ENCODE results near the gene MACROD1. TPM values are rescaled to one million over a fixed set of nuclear protein-coding genes. Genes with fewer than 3 reads are reported as not detected.
A peak's percentile ranks its signal among the peaks of the same experiment; 100 is the strongest.

Gene MACROD1
- total and polyA plus RNA-seq, 10 donors, result 5.1 to 20.3 (median 7.8) TPM

DNA sequence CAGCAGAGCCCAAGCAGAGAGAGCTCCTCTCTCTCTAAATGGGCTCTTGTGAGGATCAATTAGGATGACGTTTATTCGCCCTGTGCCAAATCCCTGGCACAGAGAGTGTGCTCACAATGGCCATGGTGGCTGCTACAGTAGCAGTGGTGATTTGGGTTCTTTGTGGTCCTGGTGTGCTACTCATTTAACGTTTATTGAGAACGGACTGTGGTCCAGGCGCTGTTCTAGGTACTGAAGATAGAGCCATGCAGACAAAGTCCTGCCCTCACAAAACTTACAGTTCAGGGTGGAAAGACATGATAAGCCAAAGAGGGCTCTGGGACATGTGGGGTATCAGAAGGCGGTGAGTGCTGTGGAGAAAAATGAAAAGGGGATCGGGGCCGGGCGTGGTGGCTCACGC, 174.4 kb downstream of the MACROD1 start:
- H3K4me1 ChIP-seq, result peaks cover 11 to 52% (median 23%) of the 10 kb centered on the region in 6 donors
- no peaks in the 10 kb centered on the region for H3K27me3 ChIP-seq (replicated peaks in 1 of 7)
- DNase-seq, result no peak
- intact Hi-C loops (cut with DNase I; ENCODE audit: low total_unique reads), result no loop called here
- H3K4me3 ChIP-seq, result no peak overlapping the region
- H3K36me3 ChIP-seq, result peaks cover 3 to 88% (median 75%) of the 10 kb centered on the region in 6 donors
- H3K9me3 ChIP-seq, result no peaks in the 10 kb centered on the region
- 90 to 96% (median 93%) methylated on average over 10 of the region's 10 CpGs for WGBS, 5 donors
- no peak for TF ChIP-seq POLR2A (IDR thresholded peaks at IDR 0.05)
- TF ChIP-seq POLR2AphosphoS5 (IDR thresholded peaks at IDR 0.05), result no peak
- no peak overlapping the region for H3K27ac ChIP-seq

DNA sequence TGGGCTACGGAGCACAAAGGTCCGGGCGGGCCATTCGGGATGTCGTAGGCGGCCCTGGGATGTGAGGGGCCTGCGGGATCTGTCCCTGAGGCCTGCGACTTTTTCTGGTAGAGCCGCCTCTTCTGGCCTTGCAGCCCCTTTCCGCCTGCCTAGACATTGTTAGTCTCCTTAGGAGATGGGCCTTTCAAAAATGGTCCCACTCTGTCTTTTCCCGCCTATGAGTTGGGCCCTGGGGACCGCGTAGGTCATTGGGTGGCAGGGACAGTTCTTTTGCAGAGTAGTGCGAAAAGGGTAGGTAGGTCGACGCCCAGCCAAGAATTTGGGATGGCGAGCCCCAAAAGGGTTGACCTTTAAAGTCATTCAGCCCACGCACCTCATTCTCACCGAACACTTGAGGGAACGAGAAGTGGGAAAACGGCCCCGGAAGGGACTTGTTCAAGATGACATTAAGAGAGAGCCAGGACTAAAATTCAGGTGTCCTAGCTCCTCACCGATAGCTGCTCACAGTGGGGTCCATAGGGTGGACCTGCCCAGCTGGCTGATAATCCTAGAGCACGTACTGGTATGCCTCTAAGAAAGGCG, 178.9 kb downstream of the MACROD1 start:
- H3K27me3 ChIP-seq (replicated peaks in 1 of 7), result no peaks in the 10 kb centered on the region
- H3K36me3 ChIP-seq, result peaks cover 3 to 43% (median 38%) of the 10 kb centered on the region in 6 donors
- peak overlapping the region; percentile 89 to 100 (median 98) for H3K4me3 ChIP-seq
- H3K4me1 ChIP-seq, result peaks cover 11 to 61% (median 35%) of the 10 kb centered on the region in 6 donors
- no peak for DNase-seq
- 44 to 83% (median 51%) methylated on average over 12 to 25 of the region's 25 CpGs for WGBS, 5 donors
- intact Hi-C loops (cut with DNase I; ENCODE audit: low total_unique reads), result no loop called here
- no peak for TF ChIP-seq POLR2A (IDR thresholded peaks at IDR 0.05)
- no peak for TF ChIP-seq POLR2AphosphoS5 (IDR thresholded peaks at IDR 0.05)
- TF ChIP-seq, protein P1, sequence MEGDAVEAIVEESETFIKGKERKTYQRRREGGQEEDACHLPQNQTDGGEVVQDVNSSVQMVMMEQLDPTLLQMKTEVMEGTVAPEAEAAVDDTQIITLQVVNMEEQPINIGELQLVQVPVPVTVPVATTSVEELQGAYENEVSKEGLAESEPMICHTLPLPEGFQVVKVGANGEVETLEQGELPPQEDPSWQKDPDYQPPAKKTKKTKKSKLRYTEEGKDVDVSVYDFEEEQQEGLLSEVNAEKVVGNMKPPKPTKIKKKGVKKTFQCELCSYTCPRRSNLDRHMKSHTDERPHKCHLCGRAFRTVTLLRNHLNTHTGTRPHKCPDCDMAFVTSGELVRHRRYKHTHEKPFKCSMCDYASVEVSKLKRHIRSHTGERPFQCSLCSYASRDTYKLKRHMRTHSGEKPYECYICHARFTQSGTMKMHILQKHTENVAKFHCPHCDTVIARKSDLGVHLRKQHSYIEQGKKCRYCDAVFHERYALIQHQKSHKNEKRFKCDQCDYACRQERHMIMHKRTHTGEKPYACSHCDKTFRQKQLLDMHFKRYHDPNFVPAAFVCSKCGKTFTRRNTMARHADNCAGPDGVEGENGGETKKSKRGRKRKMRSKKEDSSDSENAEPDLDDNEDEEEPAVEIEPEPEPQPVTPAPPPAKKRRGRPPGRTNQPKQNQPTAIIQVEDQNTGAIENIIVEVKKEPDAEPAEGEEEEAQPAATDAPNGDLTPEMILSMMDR (IDR thresholded peaks at IDR 0.05 in 8 of 11, conservative IDR thresholded peaks at IDR 0.05 in 3 of 11), result no peak
- H3K27ac ChIP-seq, result peak overlapping the region; percentile 81 to 96 (median 92)
- no peaks in the 10 kb centered on the region for H3K9me3 ChIP-seq

DNA sequence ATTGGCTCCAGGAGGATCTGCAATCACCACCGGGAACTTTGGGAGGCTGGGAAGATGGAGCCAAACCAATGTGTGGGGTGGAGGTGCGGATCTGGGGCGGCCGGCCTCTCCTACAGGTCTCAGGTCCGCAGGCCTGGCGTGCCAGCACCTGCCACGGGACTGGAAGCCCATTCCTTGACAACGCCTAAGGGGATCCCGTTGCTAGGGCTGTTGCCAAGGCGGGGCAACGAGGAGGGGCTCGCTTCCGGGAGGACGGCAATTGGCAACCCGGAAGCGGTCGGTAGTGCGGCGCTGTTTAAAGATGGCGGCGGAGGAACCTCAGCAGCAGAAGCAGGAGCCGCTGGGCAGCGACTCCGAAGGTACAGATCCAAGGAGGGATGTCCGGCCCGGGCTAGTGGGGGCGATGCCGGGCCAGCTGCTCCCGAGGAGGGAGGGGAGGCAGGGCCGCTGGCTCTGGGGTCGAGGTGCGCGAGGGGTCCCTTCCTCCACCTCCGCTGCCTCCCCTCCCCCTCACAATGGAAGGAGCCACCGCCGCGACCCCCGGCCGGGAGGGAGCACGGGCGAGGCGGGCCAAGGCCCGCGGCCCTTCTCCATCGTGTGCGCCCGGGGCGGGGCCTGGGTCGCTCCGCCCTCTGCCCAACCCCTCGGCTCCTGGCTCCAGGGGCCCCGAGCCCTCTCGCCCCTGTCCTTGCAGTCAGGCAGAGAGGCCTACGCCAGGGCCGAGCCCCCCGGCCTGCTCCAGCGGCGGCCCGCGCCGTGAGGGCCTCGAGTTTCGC, 179.6 kb downstream of the MACROD1 start, which contains the start of gene OTUB1:
Gene OTUB1 (plus strand): TSS at position 283 of the 776 bp plus-strand sequence. CDS start 19 bp downstream, at position 302.
- Histone ChIP-seq H3K27ac (peak within 1 kb of the TSS; percentile 81 to 96 (median 92)), H3K9me3 (no peaks in the 10 kb centered on the region), H3K27me3 (replicated peaks in 1 of 7) (no peaks in the 10 kb centered on the region), H3K36me3 (peaks cover 3 to 36% (median 32%) of the 10 kb centered on the region in 6 donors), H3K4me1 (peaks cover 11 to 68% (median 41%) of the 10 kb centered on the region in 6 donors), H3K4me3 (peak within 1 kb of the TSS; percentile 89 to 100 (median 98))
- 0 to 1% (median 0%) methylated on average over 13 to 63 of the region's 63 CpGs for WGBS, 5 donors
- peak; percentile 97 for DNase-seq
- intact Hi-C loops (cut with DNase I; ENCODE audit: low total_unique reads), result no loop called here
- TF ChIP-seq POLR2A (IDR thresholded peaks at IDR 0.05) (peak in 1 of 3 donors; percentile 15), POLR2AphosphoS5 (IDR thresholded peaks at IDR 0.05) (peak; percentile 85 to 90 (median 89))
- TF ChIP-seq, protein P1 (IDR thresholded peaks at IDR 0.05 in 8 of 11, conservative IDR thresholded peaks at IDR 0.05 in 3 of 11), result peak in 3 of 11 experiments; percentile 4 to 22 (median 16)

DNA sequence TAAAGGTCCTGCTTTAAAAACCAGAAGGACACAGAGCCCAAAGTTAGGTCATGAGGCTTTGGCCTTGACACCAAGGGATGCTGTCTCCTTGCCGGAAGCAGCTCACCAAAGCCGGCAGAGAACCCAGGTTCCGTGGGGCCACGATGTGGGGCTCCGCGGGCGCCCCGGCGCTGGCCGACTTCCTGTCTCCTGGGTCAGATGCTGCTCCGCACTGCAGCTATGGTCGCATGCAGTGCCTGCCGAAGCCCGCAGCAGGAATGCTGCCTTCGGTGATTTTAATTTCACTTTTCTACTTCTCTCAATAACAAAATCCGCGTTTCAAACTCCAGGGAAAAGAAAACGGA, 180.1 kb downstream of the MACROD1 start:
- intact Hi-C loops (cut with DNase I; ENCODE audit: low total_unique reads), result no loop called here
- H3K4me1 ChIP-seq, result peaks cover 11 to 74% (median 42%) of the 10 kb centered on the region in 6 donors
- 0 to 1% (median 0%) methylated on average over 17 to 18 of the region's 18 CpGs for WGBS, 5 donors
- TF ChIP-seq POLR2AphosphoS5 (IDR thresholded peaks at IDR 0.05) (no peak), POLR2A (IDR thresholded peaks at IDR 0.05) (no peak)
- TF ChIP-seq, protein P1 (IDR thresholded peaks at IDR 0.05 in 8 of 11, conservative IDR thresholded peaks at IDR 0.05 in 3 of 11), result no peak
- H3K9me3 ChIP-seq, result no peaks in the 10 kb centered on the region
- H3K4me3 ChIP-seq, result peak overlapping the region; percentile 89 to 100 (median 98)
- H3K27ac ChIP-seq, result peak overlapping the region; percentile 81 to 96 (median 92)
- H3K27me3 ChIP-seq (replicated peaks in 1 of 7), result no peaks in the 10 kb centered on the region
- DNase-seq, result peak; percentile 94
- H3K36me3 ChIP-seq, result peaks cover 3 to 30% (median 27%) of the 10 kb centered on the region in 6 donors

Data from spleen (tissue), 11 donors.